ENCODE results near the gene NRXN2.

- TF ChIP-seq CTCF (IDR thresholded peaks at IDR 0.05; ENCODE audit: low read depth, low read length, poor library complexity, severe bottlenecking) (no peak), EZH2phosphoT487 (IDR thresholded peaks at IDR 0.05; ENCODE audit: borderline replicate concordance, low read length) (no peak)
These were observed 81.2 kb downstream of the NRXN2 start for GRCh38 chr11:64641596-64642417.
